HEK293 (cell line): ENCODE data around the gene ZNF541.

Experiments used
- CTCF ChIA-PET: fragments of 350-600 bp; formaldehyde crosslinking; extraction: SDS; loops from one replicate; lab custom pipeline; 2021; ENCODE audit warnings: antibody characterized with exemption; lab: Yijun Ruan, JAX
- POLR2A ChIA-PET: fragments of 300-600 bp; formaldehyde crosslinking; extraction: SDS; loops from one replicate; lab custom pipeline; 2020; ENCODE audit warnings: antibody characterized with exemption, inconsistent platforms; lab: Yijun Ruan, JAX
- H3K27ac ChIP-seq: fragments of 200-500 bp; sonication (Bioruptor generic); 2 replicates; pipeline ENCODE4 v1.5.1; 2014; ENCODE audit warnings: low read depth, low read length, control low read depth, inconsistent platforms; ENCODE audit errors: extremely low read depth
- H3K36me3 ChIP-seq, 2 experiments: fragments of 200-500 bp in 1 of 2; sonication (Bioruptor generic) in 1 of 2; 1 replicate in 1 of 2; 2 replicates in 1 of 2; pipeline ENCODE4 v1.5.1; 2014 to 2017; ENCODE audit warnings: inconsistent platforms in 2 of 2, low read length in 2 of 2; ENCODE audit not compliant: control insufficient read depth in 2 of 2, insufficient read depth in 1 of 2
- H3K4me1 ChIP-seq: fragments of 200-500 bp; sonication (Bioruptor generic); 2 replicates; pipeline ENCODE4 v1.5.1; 2014; ENCODE audit warnings: mild to moderate bottlenecking, low read length, inconsistent platforms; ENCODE audit not compliant: control insufficient read depth, insufficient read depth
- H3K4me3 ChIP-seq: 2 replicates; pipeline ENCODE4 v1.5.1; 2011; ENCODE audit warnings: low read depth, mild to moderate bottlenecking, control low read depth, low read length, moderate library complexity
- H3K9me3 ChIP-seq: fragments of 200-500 bp; sonication (Bioruptor generic); 2 replicates; pipeline ENCODE4 v1.5.1; 2014; ENCODE audit warnings: low read depth, low read length, inconsistent platforms; ENCODE audit not compliant: control insufficient read depth, insufficient read depth
- ZIC2 ChIP-seq: fragments of 450-650 bp; formaldehyde crosslinking; IDR thresholded peaks from 2 replicates; pipeline ENCODE4 v1.5.1; 2016; ENCODE audit warnings: missing biosample characterization, missing genetic modification characterization
- ZNF146 ChIP-seq: fragments of 450-650 bp; formaldehyde crosslinking; IDR thresholded peaks from 2 replicates; pipeline ENCODE4 v1.5.1; 2016; ENCODE audit warnings: missing biosample characterization, missing genetic modification characterization
- ZNF549 ChIP-seq: fragments of 450-650 bp; IDR thresholded peaks from 2 replicates; pipeline ENCODE4 v1.5.1; 2018; ENCODE audit warnings: missing biosample characterization, missing genetic modification characterization, mild to moderate bottlenecking, inconsistent platforms, moderate library complexity
- ZNF560 ChIP-seq: fragments of 450-650 bp; formaldehyde crosslinking; IDR thresholded peaks from 2 replicates; pipeline ENCODE4 v1.5.1; 2017; ENCODE audit warnings: missing biosample characterization, missing genetic modification characterization, borderline replicate concordance
- ZNF580 ChIP-seq: fragments of 450-650 bp; formaldehyde crosslinking; IDR thresholded peaks from 2 replicates; pipeline ENCODE4 v1.5.1; 2016; ENCODE audit warnings: missing biosample characterization, missing genetic modification characterization

The ZNF541 gene

GRCh38 chr19:47526798-47527197 lies 46.1 kb downstream of the ZNF541 start:
- no peaks in the 10 kb centered on the region for H3K9me3 ChIP-seq
- TF ChIP-seq ZNF549 (tag by site-specific recombination) (no peak), ZNF580 (tag by site-specific recombination) (0 out of 2 replicates have a peak, but pooled peaks have one; percentile 50), ZNF146 (peak; percentile 86)
- TF ChIP-seq, all 188 proteins: peak for 2
- H3K27ac ChIP-seq, result no peak overlapping the region
- ChIA-PET POLR2A (no interaction called here), CTCF (no interaction called here)
- H3K36me3 ChIP-seq, result no peaks in the 10 kb centered on the region
- no peak overlapping the region for H3K4me3 ChIP-seq
- no peaks in the 10 kb centered on the region for H3K4me1 ChIP-seq

- TF ChIP-seq ZNF560 (tag by site-specific recombination), result no peak
- TF ChIP-seq ZIC2 (tag by site-specific recombination), result peak; percentile 50
- Histone ChIP-seq H3K4me1 (no peaks in the 10 kb centered on the region), H3K27ac (no peak overlapping the region), H3K9me3 (no peaks in the 10 kb centered on the region), H3K36me3 (no peaks in the 10 kb centered on the region), H3K4me3 (no peak overlapping the region)
- ChIA-PET CTCF (interaction anchor here (0.6 to 2.0 kb wide), 3 partner anchors 8 to 176 kb away, joined by 4 to 15 read pairs (median 6); partner anchors contain the start of gene NAPA), POLR2A (interaction anchor here (0.9 to 1.2 kb wide), 2 partner anchors 8 to 9 kb away, joined by 4 to 5 read pairs; no protein-coding TSS in a partner anchor)
Measured at GRCh38 chr19:47523473-47523872, 49.5 kb downstream of the ZNF541 start.
